ENCODE results near the gene ADNP. TPM values are rescaled to one million over a fixed set of nuclear protein-coding genes. Genes with fewer than 3 reads are reported as not detected.

ADNP gene
- total RNA-seq, 2 experiments from 2014 or later: 51.5 to 94.9 TPM

- Histone ChIP-seq H3K36me3 (ENCODE audit: insufficient read depth, low read length) (peaks cover 94% of the 10 kb centered on the region), H3K4me3 (ENCODE audit: low read depth, low read length, poor library complexity, severe bottlenecking) (no peak overlapping the region), H3K9me2 (ENCODE audit: insufficient read depth, low read length) (no peaks in the 10 kb centered on the region), H3K79me2 (ENCODE audit: insufficient read depth, low read depth, low read length) (peaks cover 100% of the 10 kb centered on the region), H2AFZ (ENCODE audit: low read length) (no peak overlapping the region), H4K20me1 (ENCODE audit: insufficient read depth, low read length) (peaks cover 73% of the 10 kb centered on the region), H3K4me2 (ENCODE audit: low read length) (no peak overlapping the region), H3K9me3 (ENCODE audit: low read length) (no peaks in the 10 kb centered on the region; the same call in 1 of the 2 replicates), H3K27ac (ENCODE audit: low read depth, low read length, poor library complexity, severe bottlenecking) (no peak overlapping the region), H3K4me1 (ENCODE audit: insufficient read depth, low read length, poor library complexity, severe bottlenecking) (peaks cover 36% of the 10 kb centered on the region)
- POLR2A ChIA-PET: interaction anchor here (0.5 to 1.1 kb wide), 3 partner anchors 19 to 120 kb away, joined by 3 to 6 read pairs (median 3); no protein-coding TSS in a partner anchor
- CTCF ChIA-PET (ENCODE audit: unreplicated experiment): interaction anchor here (1.6 kb wide), 1 partner anchor 10 kb away, joined by 3 read pairs; no protein-coding TSS in a partner anchor
- DNase-seq (ENCODE audit: low spot score): no peak
- intact Hi-C loops (cut with micrococcal nuclease; ENCODE audit: unreplicated experiment): no loop called here
- BruUV-seq (replicated peaks): no TSS peak
- TF ChIP-seq EZH2phosphoT487 (IDR thresholded peaks at IDR 0.05; ENCODE audit: borderline replicate concordance, low read depth, low read length) (no peak), CTCF (conservative IDR thresholded peaks at IDR 0.05; ENCODE audit: low read length) (no peak)
Observed at GRCh38 chr20:50911030-50911429, 20.2 kb downstream of the ADNP start.

- ChIA-PET CTCF (ENCODE audit: unreplicated experiment) (interaction anchor here (1.3 kb wide), 1 partner anchor 20 kb away, joined by 3 read pairs; no protein-coding TSS in a partner anchor), POLR2A (interaction anchor here (0.6 to 1.4 kb wide), 5 partner anchors 12 to 178 kb away, joined by 3 to 6 read pairs (median 3); partner anchors contain the start of gene ADNP)
- no TSS peak for BruUV-seq (replicated peaks)
- DNase-seq (ENCODE audit: low spot score): no peak
- intact Hi-C loops (cut with micrococcal nuclease; ENCODE audit: unreplicated experiment): no loop called here
- TF ChIP-seq EZH2phosphoT487 (IDR thresholded peaks at IDR 0.05; ENCODE audit: borderline replicate concordance, low read depth, low read length) (no peak), CTCF (conservative IDR thresholded peaks at IDR 0.05; ENCODE audit: low read length) (no peak)
- peaks cover 94% of the 10 kb centered on the region for H3K36me3 ChIP-seq (ENCODE audit: insufficient read depth, low read length)
- H3K79me2 ChIP-seq (ENCODE audit: insufficient read depth, low read depth, low read length): peaks cover 100% of the 10 kb centered on the region
- H3K9me3 ChIP-seq (ENCODE audit: low read length): no peaks in the 10 kb centered on the region; the same call in 1 of the 2 replicates
- H2AFZ ChIP-seq (ENCODE audit: low read length): no peak overlapping the region
- no peak overlapping the region for H3K4me3 ChIP-seq (ENCODE audit: low read depth, low read length, poor library complexity, severe bottlenecking)
- H3K4me2 ChIP-seq (ENCODE audit: low read length): no peak overlapping the region
- H3K4me1 ChIP-seq (ENCODE audit: insufficient read depth, low read length, poor library complexity, severe bottlenecking): peaks cover 24% of the 10 kb centered on the region
- H3K9me2 ChIP-seq (ENCODE audit: insufficient read depth, low read length): no peaks in the 10 kb centered on the region
- H3K27ac ChIP-seq (ENCODE audit: low read depth, low read length, poor library complexity, severe bottlenecking): no peak overlapping the region
- peaks cover 73% of the 10 kb centered on the region for H4K20me1 ChIP-seq (ENCODE audit: insufficient read depth, low read length)
Observed at GRCh38 chr20:50909413-50909812, 21.8 kb downstream of the ADNP start.

- Histone ChIP-seq H3K9me3 (ENCODE audit: low read length) (no peaks in the 10 kb centered on the region; the same call in 1 of the 2 replicates), H2AFZ (ENCODE audit: low read length) (no peak overlapping the region), H3K27ac (ENCODE audit: low read depth, low read length, poor library complexity, severe bottlenecking) (no peak overlapping the region), H3K36me3 (ENCODE audit: insufficient read depth, low read length) (peaks cover 95% of the 10 kb centered on the region), H4K20me1 (ENCODE audit: insufficient read depth, low read length) (peaks cover 76% of the 10 kb centered on the region), H3K4me1 (ENCODE audit: insufficient read depth, low read length, poor library complexity, severe bottlenecking) (peaks cover 4% of the 10 kb centered on the region), H3K79me2 (ENCODE audit: insufficient read depth, low read depth, low read length) (peaks cover 97% of the 10 kb centered on the region), H3K4me3 (ENCODE audit: low read depth, low read length, poor library complexity, severe bottlenecking) (no peak overlapping the region), H3K9me2 (ENCODE audit: insufficient read depth, low read length) (no peaks in the 10 kb centered on the region), H3K4me2 (ENCODE audit: low read length) (no peak overlapping the region)
- ChIA-PET CTCF (ENCODE audit: unreplicated experiment) (no interaction called here), POLR2A (no interaction called here)
- intact Hi-C loops (cut with micrococcal nuclease; ENCODE audit: unreplicated experiment): no loop called here
- no peak for DNase-seq (ENCODE audit: low spot score)
- TF ChIP-seq EZH2phosphoT487 (IDR thresholded peaks at IDR 0.05; ENCODE audit: borderline replicate concordance, low read depth, low read length) (no peak), CTCF (conservative IDR thresholded peaks at IDR 0.05; ENCODE audit: low read length) (no peak)
- no TSS peak for BruUV-seq (replicated peaks)
Observed at GRCh38 chr20:50904067-50904570, 27.1 kb downstream of the ADNP start.
